ENCODE measurements around the gene KITLG. TPM values are rescaled to one million over a fixed set of nuclear protein-coding genes. Genes with fewer than 3 reads are reported as not detected.

Gene KITLG
- polyA plus RNA-seq, 1 donor (not counting 4 experiments of a cell fraction or from before 2014, with no cell fraction given), result 21.2 TPM

DNA sequence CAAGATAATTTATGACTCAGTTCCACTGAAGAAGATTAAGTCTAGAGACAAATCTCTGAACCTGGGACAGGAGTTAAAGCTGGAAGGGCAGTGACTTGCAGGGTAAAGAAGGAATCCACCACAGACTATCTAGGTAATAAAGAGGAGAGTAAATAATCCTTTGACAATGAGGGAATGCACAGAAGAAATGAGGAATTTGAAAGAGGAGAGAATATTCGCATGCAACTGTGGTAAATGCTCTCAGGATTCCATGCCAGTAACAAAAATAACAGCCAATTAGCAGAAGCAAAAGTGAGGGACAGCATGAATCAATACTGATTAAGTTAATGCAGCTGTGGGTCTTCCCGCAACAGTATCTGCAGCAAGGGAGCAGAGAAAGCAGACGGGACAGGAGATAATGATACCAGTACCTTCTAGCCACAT lies 77.0 kb downstream of the KITLG start:
- Histone ChIP-seq H3K27ac (ENCODE audit: control insufficient read depth, insufficient read depth, low read length) (no peak overlapping the region), H3K4me3 (ENCODE audit: control insufficient read depth in 2 of 3, extremely low read depth in 1 of 3, insufficient read depth in 2 of 3, low read depth in 1 of 3, low read length in 3 of 3) (no peak overlapping the region), H3K9me3 (ENCODE audit: control insufficient read depth, low read depth, low read length) (no peaks in the 10 kb centered on the region), H3K36me3 (ENCODE audit: control insufficient read depth in 2 of 2, extremely low read depth in 1 of 2, insufficient read depth in 2 of 2, low read length in 2 of 2) (peaks cover 2 to 11% of the 10 kb centered on the region in 2 experiments), H4K20me1 (ENCODE audit: control insufficient read depth, extremely low read depth, insufficient read depth, low read length) (no peaks in the 10 kb centered on the region), H3K9ac (ENCODE audit: control insufficient read depth, extremely low read depth, insufficient read depth, low read length) (no peak overlapping the region), H3K4me2 (ENCODE audit: control insufficient read depth, extremely low read depth, insufficient read depth, low read depth, low read length) (no peak overlapping the region), H3K4me1 (ENCODE audit: control insufficient read depth, extremely low read depth, insufficient read depth, low read length) (peaks cover 8% of the 10 kb centered on the region), H3K79me2 (ENCODE audit: control insufficient read depth, insufficient read depth, low read length) (no peaks in the 10 kb centered on the region), H3K9me1 (ENCODE audit: control insufficient read depth, extremely low read depth, insufficient read depth, low read length) (no peaks in the 10 kb centered on the region), H3K27me3 (ENCODE audit: control insufficient read depth, extremely low read depth, insufficient read depth, low read length) (no peaks in the 10 kb centered on the region), H2AFZ (ENCODE audit: control insufficient read depth, low read length) (no peak overlapping the region)
- DNase-seq (ENCODE audit: low read depth, low spot score) (no peak), FAIRE-seq (no peak)
- dilution Hi-C loops (cut with MboI; ENCODE audit: extremely low pct_ligation_motif_present, low sequenced_read_pairs), result no loop called here
- TF ChIP-seq, protein P1, sequence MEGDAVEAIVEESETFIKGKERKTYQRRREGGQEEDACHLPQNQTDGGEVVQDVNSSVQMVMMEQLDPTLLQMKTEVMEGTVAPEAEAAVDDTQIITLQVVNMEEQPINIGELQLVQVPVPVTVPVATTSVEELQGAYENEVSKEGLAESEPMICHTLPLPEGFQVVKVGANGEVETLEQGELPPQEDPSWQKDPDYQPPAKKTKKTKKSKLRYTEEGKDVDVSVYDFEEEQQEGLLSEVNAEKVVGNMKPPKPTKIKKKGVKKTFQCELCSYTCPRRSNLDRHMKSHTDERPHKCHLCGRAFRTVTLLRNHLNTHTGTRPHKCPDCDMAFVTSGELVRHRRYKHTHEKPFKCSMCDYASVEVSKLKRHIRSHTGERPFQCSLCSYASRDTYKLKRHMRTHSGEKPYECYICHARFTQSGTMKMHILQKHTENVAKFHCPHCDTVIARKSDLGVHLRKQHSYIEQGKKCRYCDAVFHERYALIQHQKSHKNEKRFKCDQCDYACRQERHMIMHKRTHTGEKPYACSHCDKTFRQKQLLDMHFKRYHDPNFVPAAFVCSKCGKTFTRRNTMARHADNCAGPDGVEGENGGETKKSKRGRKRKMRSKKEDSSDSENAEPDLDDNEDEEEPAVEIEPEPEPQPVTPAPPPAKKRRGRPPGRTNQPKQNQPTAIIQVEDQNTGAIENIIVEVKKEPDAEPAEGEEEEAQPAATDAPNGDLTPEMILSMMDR (optimal IDR thresholded peaks at IDR 0.05 in 1 of 3, IDR thresholded peaks at IDR 0.05 in 1 of 3, conservative IDR thresholded peaks at IDR 0.05 in 1 of 3; ENCODE audit: extremely low read depth in 1 of 3, insufficient read depth in 2 of 3, low read length in 3 of 3), result no peak
- TF ChIP-seq EZH2 (IDR thresholded peaks at IDR 0.05; ENCODE audit: low read length), result no peak

- Histone ChIP-seq H3K4me1 (ENCODE audit: control insufficient read depth, extremely low read depth, insufficient read depth, low read length) (peaks cover 8% of the 10 kb centered on the region), H3K27me3 (ENCODE audit: control insufficient read depth, extremely low read depth, insufficient read depth, low read length) (no peaks in the 10 kb centered on the region), H2AFZ (ENCODE audit: control insufficient read depth, low read length) (no peak overlapping the region), H3K9me3 (ENCODE audit: control insufficient read depth, low read depth, low read length) (no peaks in the 10 kb centered on the region), H3K4me2 (ENCODE audit: control insufficient read depth, extremely low read depth, insufficient read depth, low read depth, low read length) (no peak overlapping the region), H4K20me1 (ENCODE audit: control insufficient read depth, extremely low read depth, insufficient read depth, low read length) (no peaks in the 10 kb centered on the region), H3K27ac (ENCODE audit: control insufficient read depth, insufficient read depth, low read length) (no peak overlapping the region), H3K4me3 (ENCODE audit: control insufficient read depth in 2 of 3, extremely low read depth in 1 of 3, insufficient read depth in 2 of 3, low read depth in 1 of 3, low read length in 3 of 3) (no peak overlapping the region), H3K79me2 (ENCODE audit: control insufficient read depth, insufficient read depth, low read length) (no peaks in the 10 kb centered on the region), H3K9me1 (ENCODE audit: control insufficient read depth, extremely low read depth, insufficient read depth, low read length) (no peaks in the 10 kb centered on the region), H3K36me3 (ENCODE audit: control insufficient read depth in 2 of 2, extremely low read depth in 1 of 2, insufficient read depth in 2 of 2, low read length in 2 of 2) (peaks cover 2 to 11% of the 10 kb centered on the region in 2 experiments), H3K9ac (ENCODE audit: control insufficient read depth, extremely low read depth, insufficient read depth, low read length) (no peak overlapping the region)
- FAIRE-seq, result no peak
- dilution Hi-C loops (cut with MboI; ENCODE audit: extremely low pct_ligation_motif_present, low sequenced_read_pairs), result no loop called here
- no peak for TF ChIP-seq EZH2 (IDR thresholded peaks at IDR 0.05; ENCODE audit: low read length)
- TF ChIP-seq, protein P1 (optimal IDR thresholded peaks at IDR 0.05 in 1 of 3, IDR thresholded peaks at IDR 0.05 in 1 of 3, conservative IDR thresholded peaks at IDR 0.05 in 1 of 3; ENCODE audit: extremely low read depth in 1 of 3, insufficient read depth in 2 of 3, low read length in 3 of 3), result no peak
- DNase-seq (ENCODE audit: low read depth, low spot score), result peak; percentile 7
Observed at GRCh38 chr12:88501972-88502938, 78.0 kb downstream of the KITLG start.

Data from keratinocyte (primary cell).